HepG2 (cell line): ENCODE measurements around the gene POGK. TPM values are rescaled to one million over a fixed set of nuclear protein-coding genes. Genes with fewer than 3 reads are reported as not detected.

Experiments used
- CSRNP2 ChIP-seq: sonication (generic); formaldehyde crosslinking; conservative IDR thresholded peaks from 2 replicates; pipeline ENCODE4 v1.8.0; 2022; ENCODE audit warnings: low read depth, missing genetic modification reagents
- EED ChIP-seq: sonication (generic); formaldehyde crosslinking; IDR thresholded peaks from 2 replicates; pipeline ENCODE4 v1.5.0; 2020; ENCODE audit warnings: mild to moderate bottlenecking, missing genetic modification reagents
- HDAC6 ChIP-seq: fragments of 200-600 bp; sonication (generic); IDR thresholded peaks from 2 replicates; pipeline ENCODE4 v1.7.0; 2017; ENCODE audit warnings: mild to moderate bottlenecking, antibody characterized with exemption, low read length, low read depth
- HMGXB3 ChIP-seq: sonication (generic); formaldehyde crosslinking; IDR thresholded peaks from 2 replicates; pipeline ENCODE4 v1.4.0; 2020; ENCODE audit warnings: missing genetic modification reagents, borderline replicate concordance
- MAF1 ChIP-seq: sonication (generic); formaldehyde crosslinking; IDR thresholded peaks from 2 replicates; pipeline ENCODE4 v1.5.0; 2020; ENCODE audit warnings: missing genetic modification reagents, borderline replicate concordance
- PCBP1 ChIP-seq: fragments of 200-400 bp; formaldehyde crosslinking; IDR thresholded peaks from 2 replicates; pipeline ENCODE4 v1.6.1; 2017; ENCODE audit warnings: mild to moderate bottlenecking, low read depth, low read length, borderline replicate concordance
- RFXAP ChIP-seq: sonication (generic); formaldehyde crosslinking; IDR thresholded peaks from 2 replicates; pipeline ENCODE4 v1.4.0; 2020; ENCODE audit warnings: missing genetic modification reagents, borderline replicate concordance
- SNAPC2 ChIP-seq: sonication (generic); formaldehyde crosslinking; IDR thresholded peaks from 2 replicates; pipeline ENCODE4 v1.8.1; 2022; ENCODE audit warnings: mild to moderate bottlenecking, missing genetic modification reagents
- ZBTB34 ChIP-seq: sonication (generic); formaldehyde crosslinking; IDR thresholded peaks from 2 replicates; pipeline ENCODE4 v1.8.0; 2022; ENCODE audit warnings: mild to moderate bottlenecking, missing genetic modification reagents
- ZIK1 ChIP-seq: sonication (generic); formaldehyde crosslinking; IDR thresholded peaks from 2 replicates; pipeline ENCODE4 v1.5.0; 2020; ENCODE audit warnings: mild to moderate bottlenecking, low read depth, missing genetic modification reagents, borderline replicate concordance
- ZNF431 ChIP-seq: sonication (generic); formaldehyde crosslinking; IDR thresholded peaks from 2 replicates; pipeline ENCODE4 v1.9.0; 2022; ENCODE audit warnings: missing genetic modification reagents, low read depth, mild to moderate bottlenecking, borderline replicate concordance
- ZNF646 ChIP-seq: sonication (generic); formaldehyde crosslinking; IDR thresholded peaks from 2 replicates; pipeline ENCODE4 v1.9.0; 2021; ENCODE audit warnings: mild to moderate bottlenecking, missing genetic modification reagents
- ZNF83 ChIP-seq: sonication (generic); formaldehyde crosslinking; IDR thresholded peaks from 2 replicates; pipeline ENCODE4 v1.4.0; 2020; ENCODE audit warnings: missing genetic modification reagents, mild to moderate bottlenecking, borderline replicate concordance
- polyA plus RNA-seq, 8 experiments: library from polyadenylated mRNA; depleted of rRNA in 3 of 8; stranded (reverse) in 7 of 8; unstranded in 1 of 8; fragments of >200 nt; fragmentation: Illumina TruSeq in 4 of 8; extraction: Trizol in 4 of 8; gene quantifications; 2 replicates each; pipeline versions ENCODE4 v1.2.1 to v1.2.3, GENCODE V29; 2011 to 2016; ENCODE audit warnings: low read depth in 4 of 8, missing spikeins in 1 of 8, mixed read lengths in 1 of 8; ENCODE audit not compliant: insufficient read depth in 1 of 8
- total RNA-seq, 5 experiments: library from RNA; depleted of rRNA; stranded (reverse); fragments of >200 nt; fragmentation: Illumina TruSeq; extraction: Trizol; gene quantifications; 2 replicates each; pipeline ENCODE4 v1.2.3, GENCODE V29; 2016; ENCODE audit warnings: low read depth in 1 of 5

The POGK gene
- total and polyA plus RNA-seq, 2 of the 13 experiments (the other 11 are each of a cell fraction or from before 2014, with no cell fraction given), result 4.8 to 16.2 TPM

GRCh38 chr1:166875734-166876539 is 36.7 kb downstream of the POGK start, which contains the start of gene TADA1 (continued):
- TF ChIP-seq SNAPC2 (CRISPR knock-in tag) (peak; percentile 38; the same call in 1 of the 2 replicates), ZIK1 (no peak), ZNF646 (no peak), ZNF431 (CRISPR knock-in tag) (0 out of 2 replicates have a peak, but pooled peaks have one; percentile 51), RFXAP (peak; percentile 51), PCBP1 (0 out of 2 replicates have a peak, but pooled peaks have one; percentile 51), CSRNP2 (CRISPR knock-in tag) (no peak), EED (peak; percentile 62; the same call in 1 of the 2 replicates), ZNF83 (CRISPR knock-in tag) (no peak), HMGXB3 (CRISPR knock-in tag) (no peak), HDAC6 (no peak), ZBTB34 (CRISPR knock-in tag) (no peak; the same call in 1 of the 2 replicates), MAF1 (CRISPR knock-in tag) (0 out of 2 replicates have a peak, but pooled peaks have one; percentile 19)
